ENCODE results near the gene NRG2.
A peak's percentile ranks its signal among the peaks of the same experiment; 100 is the strongest.

The NRG2 gene

DNA sequence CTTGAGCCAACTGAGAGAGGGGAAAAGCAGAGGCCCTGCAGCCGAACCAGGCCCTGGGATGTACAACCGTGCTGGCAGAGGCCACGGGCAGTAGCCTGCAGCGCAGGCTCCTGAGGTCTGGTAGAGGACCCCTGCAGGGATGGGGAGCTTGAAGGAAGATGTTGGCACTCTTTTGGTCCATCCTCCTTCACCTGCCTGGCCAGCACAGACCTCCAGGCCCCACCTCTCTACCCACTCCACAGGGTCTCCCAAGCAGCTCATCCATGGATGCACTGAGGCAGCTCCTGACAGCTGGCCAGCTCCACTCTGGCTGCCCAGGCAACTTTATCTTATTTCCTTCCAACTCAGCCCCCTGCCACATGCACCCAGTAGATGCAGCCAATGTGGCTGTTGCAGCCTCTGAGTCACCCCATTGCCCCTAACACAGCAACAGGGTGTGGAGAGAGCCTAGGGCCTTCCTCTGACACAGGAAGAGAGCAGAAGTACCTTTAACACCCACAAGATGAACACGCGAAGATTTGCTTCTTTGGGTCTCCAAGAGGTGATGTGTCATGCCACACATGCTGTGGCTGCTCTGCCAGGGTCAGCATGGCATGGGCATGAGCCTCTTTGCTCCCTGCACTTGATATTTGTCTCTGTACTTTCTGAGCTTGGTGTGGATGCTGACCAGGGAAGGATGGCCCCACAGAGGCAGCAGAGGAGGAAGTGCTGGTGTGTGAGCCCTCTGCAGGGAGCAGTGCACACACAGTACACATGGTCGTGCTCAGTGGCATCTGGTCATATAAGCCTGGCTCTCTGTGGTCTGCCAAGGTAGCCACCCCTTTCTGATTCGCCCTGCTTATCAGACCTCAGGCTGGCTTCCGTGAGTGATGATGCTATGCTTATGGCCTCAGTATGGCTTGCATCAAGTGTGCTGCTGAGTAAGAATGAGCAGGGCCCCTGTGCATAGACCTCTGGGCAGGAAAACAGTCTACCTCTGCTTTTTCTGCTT lies 117.2 kb downstream of the NRG2 start:
- DNase-seq (ENCODE audit: low read depth): no peak
- TF ChIP-seq, protein P1, sequence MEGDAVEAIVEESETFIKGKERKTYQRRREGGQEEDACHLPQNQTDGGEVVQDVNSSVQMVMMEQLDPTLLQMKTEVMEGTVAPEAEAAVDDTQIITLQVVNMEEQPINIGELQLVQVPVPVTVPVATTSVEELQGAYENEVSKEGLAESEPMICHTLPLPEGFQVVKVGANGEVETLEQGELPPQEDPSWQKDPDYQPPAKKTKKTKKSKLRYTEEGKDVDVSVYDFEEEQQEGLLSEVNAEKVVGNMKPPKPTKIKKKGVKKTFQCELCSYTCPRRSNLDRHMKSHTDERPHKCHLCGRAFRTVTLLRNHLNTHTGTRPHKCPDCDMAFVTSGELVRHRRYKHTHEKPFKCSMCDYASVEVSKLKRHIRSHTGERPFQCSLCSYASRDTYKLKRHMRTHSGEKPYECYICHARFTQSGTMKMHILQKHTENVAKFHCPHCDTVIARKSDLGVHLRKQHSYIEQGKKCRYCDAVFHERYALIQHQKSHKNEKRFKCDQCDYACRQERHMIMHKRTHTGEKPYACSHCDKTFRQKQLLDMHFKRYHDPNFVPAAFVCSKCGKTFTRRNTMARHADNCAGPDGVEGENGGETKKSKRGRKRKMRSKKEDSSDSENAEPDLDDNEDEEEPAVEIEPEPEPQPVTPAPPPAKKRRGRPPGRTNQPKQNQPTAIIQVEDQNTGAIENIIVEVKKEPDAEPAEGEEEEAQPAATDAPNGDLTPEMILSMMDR (IDR thresholded peaks at IDR 0.05; ENCODE audit: control insufficient read depth, insufficient read depth, low read depth, low read length, missing control alignments): no peak
- no peak overlapping the region for H3K4me3 ChIP-seq (ENCODE audit: control insufficient read depth, low read depth, low read length)

DNA sequence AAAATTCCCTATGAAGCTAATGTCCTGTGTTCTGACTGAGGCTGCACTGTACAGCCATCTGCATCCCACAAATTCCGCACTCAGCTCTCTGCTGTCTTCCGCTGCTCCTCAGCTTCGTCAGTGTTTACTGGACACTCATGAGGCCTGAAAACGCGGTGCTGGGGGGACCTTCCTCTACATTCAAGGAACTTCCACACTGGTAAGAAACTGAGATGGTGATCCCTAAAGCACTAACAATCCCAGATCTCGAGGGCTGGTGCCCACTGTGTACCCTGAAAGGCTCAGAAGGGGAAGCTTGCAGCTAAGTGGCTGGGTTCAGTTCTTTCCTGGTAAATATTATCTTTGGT lies 117.9 kb downstream of the NRG2 start:
- H3K4me3 ChIP-seq (ENCODE audit: control insufficient read depth, low read depth, low read length): no peak overlapping the region
- DNase-seq (ENCODE audit: low read depth): no peak
- TF ChIP-seq, protein P1 (IDR thresholded peaks at IDR 0.05; ENCODE audit: control insufficient read depth, insufficient read depth, low read depth, low read length, missing control alignments): no peak

DNA sequence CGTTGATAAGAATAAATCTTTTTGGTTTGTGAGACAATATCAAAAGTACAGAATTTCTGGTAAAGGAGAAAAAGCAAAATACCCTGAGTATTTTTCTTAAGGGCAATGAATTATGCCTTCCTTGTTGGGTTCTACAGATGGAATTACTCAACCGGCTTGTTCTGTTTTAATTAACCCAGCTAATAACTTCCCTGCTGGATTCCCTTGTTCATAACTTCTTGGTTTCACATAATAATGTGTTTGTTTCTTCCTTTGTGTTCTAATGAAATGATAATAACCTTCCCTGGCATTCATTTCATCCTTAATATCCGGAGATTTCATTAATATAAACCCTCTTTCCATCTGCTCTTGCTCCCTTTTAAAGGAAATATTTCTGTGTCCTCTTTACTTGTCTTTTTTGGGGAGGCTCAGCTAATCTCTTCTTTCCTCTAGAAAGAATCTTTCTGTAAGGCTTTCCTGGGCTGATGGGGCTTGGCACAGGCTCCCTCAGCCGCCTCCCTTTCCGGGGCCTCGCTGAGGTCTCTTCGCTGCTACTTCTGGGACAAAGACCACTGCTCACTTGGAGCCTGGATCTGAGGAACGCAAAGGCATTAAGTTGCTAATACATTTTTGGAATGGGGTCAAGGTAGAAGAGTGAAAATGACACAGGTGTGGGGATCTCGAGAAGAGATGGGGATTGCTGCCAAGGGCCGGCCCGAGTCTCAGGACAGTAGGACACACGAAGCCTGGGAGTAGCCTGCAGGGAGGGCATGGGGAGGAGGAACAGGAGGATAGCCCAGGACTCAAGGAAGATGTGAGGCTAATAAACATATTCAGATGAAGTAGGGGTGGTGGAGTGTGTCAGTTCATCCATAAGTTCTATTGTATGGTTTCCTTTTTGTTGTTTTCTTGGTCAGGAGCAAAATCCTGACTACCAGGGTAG lies 118.5 kb downstream of the NRG2 start:
- TF ChIP-seq, protein P1 (IDR thresholded peaks at IDR 0.05; ENCODE audit: control insufficient read depth, insufficient read depth, low read depth, low read length, missing control alignments): no peak
- no peak for DNase-seq (ENCODE audit: low read depth)
- H3K4me3 ChIP-seq (ENCODE audit: control insufficient read depth, low read depth, low read length): no peak overlapping the region

DNA sequence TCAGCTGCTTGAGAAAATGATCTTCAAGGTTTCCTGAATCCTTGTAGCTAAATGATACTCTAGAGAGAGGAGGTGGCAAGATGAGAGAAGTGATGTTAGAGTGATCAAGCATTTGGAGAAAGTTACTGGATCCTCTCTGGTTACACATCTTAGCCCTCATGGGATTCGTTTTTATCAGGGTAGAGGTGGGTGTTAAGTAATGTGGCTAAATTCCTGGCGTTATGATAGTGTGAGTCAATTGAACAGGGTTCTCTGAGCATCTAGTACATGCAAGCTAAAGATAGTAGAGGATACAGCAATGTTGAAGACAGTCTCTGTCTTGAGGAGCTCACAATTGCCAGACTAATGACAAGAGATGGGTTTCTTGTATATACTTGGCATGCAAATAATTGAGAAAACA lies 123.8 kb downstream of the NRG2 start:
- TF ChIP-seq, protein P1 (IDR thresholded peaks at IDR 0.05; ENCODE audit: control insufficient read depth, insufficient read depth, low read depth, low read length, missing control alignments): no peak
- DNase-seq (ENCODE audit: low read depth): peak; percentile 8
- H3K4me3 ChIP-seq (ENCODE audit: control insufficient read depth, low read depth, low read length): no peak overlapping the region

DNA sequence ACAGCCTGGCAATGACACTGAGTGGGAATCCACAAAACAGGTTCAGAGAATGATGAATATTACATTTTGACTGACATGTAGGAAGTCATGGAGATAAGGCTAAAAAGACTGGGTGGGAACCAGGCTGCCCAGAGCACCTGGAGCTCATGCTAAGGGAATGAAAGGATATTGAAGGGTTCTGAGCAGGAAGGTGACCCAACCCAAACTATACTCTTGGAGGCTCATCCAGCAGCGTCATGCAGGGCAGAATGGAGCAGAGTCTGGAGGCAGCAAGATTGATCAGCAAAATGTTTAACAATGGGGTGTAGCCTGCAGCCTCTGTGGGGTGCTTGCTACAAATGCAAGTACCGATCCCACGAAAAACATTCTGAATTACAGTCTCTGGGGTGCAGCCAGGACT lies 127.3 kb downstream of the NRG2 start:
- no peak for DNase-seq (ENCODE audit: low read depth)
- no peak overlapping the region for H3K4me3 ChIP-seq (ENCODE audit: control insufficient read depth, low read depth, low read length)
- TF ChIP-seq, protein P1 (IDR thresholded peaks at IDR 0.05; ENCODE audit: control insufficient read depth, insufficient read depth, low read depth, low read length, missing control alignments): no peak

DNA sequence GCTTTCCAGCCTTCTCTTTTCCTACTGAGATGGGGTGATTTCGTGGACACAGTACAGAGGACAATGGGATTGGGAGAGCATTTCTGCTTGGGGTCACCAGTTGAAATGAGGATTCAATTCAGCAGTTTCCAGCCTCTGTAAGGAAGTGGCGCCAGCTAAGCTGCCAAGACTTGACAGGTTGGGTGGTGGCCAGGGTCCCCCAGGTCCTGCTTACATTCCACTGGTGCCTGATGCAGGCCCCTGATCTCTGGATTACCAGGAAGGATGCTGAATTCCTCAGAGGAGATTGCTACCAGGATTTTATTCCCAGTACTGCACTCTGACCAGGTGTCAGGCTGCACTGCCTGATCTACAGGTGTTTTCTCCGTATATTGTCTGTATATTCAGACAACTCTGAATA lies 127.8 kb downstream of the NRG2 start:
- TF ChIP-seq, protein P1 (IDR thresholded peaks at IDR 0.05; ENCODE audit: control insufficient read depth, insufficient read depth, low read depth, low read length, missing control alignments): no peak
- no peak overlapping the region for H3K4me3 ChIP-seq (ENCODE audit: control insufficient read depth, low read depth, low read length)
- no peak for DNase-seq (ENCODE audit: low read depth)

All from AG09309 (cell line).